DMS114 treated with DMSO at 0.1 percent for 48 hours (cell line): Measurements from ENCODE around the gene TMEM40.

ENCODE experiments used
- DNase-seq: peaks from one replicate; lab custom pipeline; 2025; ENCODE audit not compliant: unreplicated experiment; lab: John Stamatoyannopoulos, UW

The TMEM40 gene

DNA sequence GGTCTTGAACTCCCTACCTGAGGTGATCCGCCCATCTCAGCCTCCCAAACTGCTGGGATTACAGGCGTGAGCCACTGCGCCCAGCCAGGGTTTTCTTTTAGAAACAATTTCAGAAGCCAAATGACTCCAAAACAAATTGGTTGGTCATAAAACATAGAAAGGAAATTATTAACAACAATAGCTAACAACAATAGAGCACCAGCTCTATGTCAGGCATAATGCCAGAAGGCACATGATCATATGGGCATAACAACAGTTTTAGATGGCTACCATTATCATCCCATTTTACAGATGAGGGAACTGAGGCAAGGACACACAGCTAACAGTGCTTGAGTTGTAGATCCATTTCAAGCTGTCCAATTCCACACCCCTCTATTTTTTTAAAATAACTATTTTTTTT is 73.0 kb downstream of the TMEM40 start:
- DNase-seq: no peak
